Neural cell (in vitro differentiated cells): ENCODE data around the gene MDM4. TPM values are rescaled to one million over a fixed set of nuclear protein-coding genes. Genes with fewer than 3 reads are reported as not detected.

Experiments
- polyA plus RNA-seq: library from polyadenylated mRNA; depleted of rRNA; stranded (reverse); fragments of >200 nt; gene quantifications from 2 replicates; pipeline ENCODE4 v1.2.3, GENCODE V29; 2014
- small RNA-seq, 3 experiments: library from RNA; depleted of rRNA; stranded (forward); fragments of <200 nt; gene quantifications; one replicate each; pipeline ENCODE3, GENCODE V24; 2012

Gene MDM4
- polyA plus RNA-seq, 1 donor from 2014 or later = 36.8 TPM

Small RNA genes within 50 kb of the gene (small RNA-seq; reads per million reads assigned to genes)
- gene RNA5SP74 = 1.2 to 7.8 (median 2.0) reads per million in 3 experiments

Other genes starting within 250 kb of the MDM4 start
- gene PLEKHA6, start 156.5 kb upstream of the MDM4 start, polyA plus RNA-seq = 22.6 and 25.5 TPM in 2 replicates
- gene PPP1R15B, start 104.6 kb upstream of the MDM4 start, polyA plus RNA-seq = 30.1 and 31.2 TPM in 2 replicates
- 23.7 and 28.7 TPM in 2 replicates for gene PIK3C2B, start 21.6 kb upstream of the MDM4 start, polyA plus RNA-seq
- 3.3 and 5.2 TPM in 2 replicates for gene LRRN2, start 169.3 kb downstream of the MDM4 start, polyA plus RNA-seq